NAMALWA (cell line): Measurements from ENCODE around the gene OR2T6.
"Not testable (repeated sequence)": the region's sequence is repeated elsewhere in the genome, so short reads cannot be mapped to it uniquely, and the experiment has no call there.

Source experiments
- DNase-seq: peaks from one replicate; pipeline ENCODE4 v3.0.0-alpha.2; 2015; ENCODE audit warnings: low spot score

The OR2T6 gene

DNA sequence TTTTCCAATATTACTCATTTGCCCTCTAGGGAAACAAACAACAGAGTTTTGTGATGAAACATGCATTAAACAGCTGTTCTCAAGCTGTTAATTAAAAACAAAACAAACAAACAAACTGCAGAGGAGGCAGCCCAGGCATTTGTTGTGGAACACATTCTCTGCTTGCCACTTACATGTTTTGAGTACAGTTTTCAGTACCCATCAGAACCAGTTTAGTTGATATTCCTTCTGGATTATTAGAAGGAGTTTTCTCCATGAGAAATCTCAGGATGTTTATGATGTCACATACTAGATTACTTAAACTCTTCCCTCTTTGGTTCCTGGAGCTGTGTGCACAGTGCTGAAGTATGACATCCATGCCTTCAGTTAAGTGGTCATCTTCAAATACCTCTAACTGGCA is at the start of gene OR2T6:
OR2T6 (plus strand) TSS at position 301 of the 400 bp plus-strand sequence. CDS start 11,863 bp downstream, outside the sequence.
- no peak for DNase-seq

- no peak for DNase-seq
Measured at GRCh38 chr1:248343451-248343850, 32.1 kb upstream of the OR2T6 start.

GRCh38 chr1:248348475-248348874 is 27.1 kb upstream of the OR2T6 start, which contains the start of gene OR14C36:
Gene OR14C36, plus strand, starts transcription at chr1:248348775. Its CDS starts 0 bp downstream, at chr1:248348775.
- DNase-seq, result no peak

DNA sequence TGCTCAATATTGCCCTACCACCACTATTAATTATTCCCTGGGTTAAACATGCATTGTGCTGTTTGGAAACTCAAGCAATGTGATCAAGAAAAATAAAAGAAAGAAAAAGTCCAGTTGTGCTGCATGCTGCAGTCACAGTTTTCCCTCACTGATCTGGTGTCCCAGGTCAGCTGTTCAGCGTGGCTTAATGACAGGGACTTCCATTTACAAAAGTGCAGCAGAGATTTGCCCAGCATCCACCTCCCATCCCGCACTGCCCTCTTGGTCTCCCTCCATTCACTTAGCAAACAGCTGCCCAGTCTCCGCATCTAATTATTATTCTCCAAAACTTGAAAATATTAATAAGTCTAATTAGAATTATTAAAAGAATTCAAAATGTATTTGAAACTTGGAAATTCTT is 16.1 kb upstream of the OR2T6 start:
- no peak for DNase-seq

- DNase-seq, result no peak
Measured at GRCh38 chr1:248361121-248361715, 14.3 kb upstream of the OR2T6 start, which contains the start of gene OR2T4. Gene OR2T4, plus strand, starts transcription at chr1:248361665. Its CDS starts 0 bp downstream, at chr1:248361665.

GRCh38 chr1:248366609-248367008 is 8.9 kb upstream of the OR2T6 start:
- DNase-seq, result no peak

DNA sequence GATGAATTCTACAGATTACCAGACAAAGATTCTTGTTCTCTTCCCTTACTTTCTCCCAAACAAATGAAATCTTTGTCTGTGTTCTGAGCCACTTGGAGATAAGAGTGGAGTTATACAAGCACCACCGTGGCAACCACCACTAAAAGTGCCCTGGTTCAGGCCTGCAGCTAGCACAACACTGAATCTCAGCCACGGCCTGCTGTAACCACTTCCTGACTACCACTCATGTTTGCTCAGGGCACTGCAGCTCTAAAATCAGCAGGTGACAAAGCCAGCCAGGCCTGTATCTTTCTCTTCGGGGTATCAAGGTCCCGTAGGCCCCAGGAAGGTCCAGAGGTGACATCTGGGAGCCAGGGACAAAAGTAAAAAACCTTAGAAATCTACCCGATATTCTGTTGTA is 3.2 kb upstream of the OR2T6 start:
- DNase-seq, result no peak

DNA sequence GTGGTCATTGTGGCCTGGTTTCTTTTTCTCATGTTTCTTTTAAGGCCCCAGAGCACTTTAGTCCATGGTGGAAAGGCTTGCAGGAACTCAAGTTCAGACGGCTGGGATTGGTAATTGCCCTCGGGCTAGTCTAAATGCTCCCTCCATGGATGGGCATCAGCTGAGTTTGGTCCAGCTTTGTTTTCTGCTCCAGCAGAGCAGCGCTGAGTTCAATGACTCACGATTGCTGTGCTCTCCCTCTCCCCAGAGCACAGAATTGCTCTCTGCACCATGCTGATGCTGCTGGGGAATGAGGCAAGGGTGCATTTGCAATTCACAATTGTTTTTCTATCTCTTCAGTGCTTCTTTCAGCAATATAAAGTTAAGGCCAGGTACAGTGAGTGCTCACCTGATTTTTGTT is 1.8 kb upstream of the OR2T6 start:
- DNase-seq, result no peak

DNA sequence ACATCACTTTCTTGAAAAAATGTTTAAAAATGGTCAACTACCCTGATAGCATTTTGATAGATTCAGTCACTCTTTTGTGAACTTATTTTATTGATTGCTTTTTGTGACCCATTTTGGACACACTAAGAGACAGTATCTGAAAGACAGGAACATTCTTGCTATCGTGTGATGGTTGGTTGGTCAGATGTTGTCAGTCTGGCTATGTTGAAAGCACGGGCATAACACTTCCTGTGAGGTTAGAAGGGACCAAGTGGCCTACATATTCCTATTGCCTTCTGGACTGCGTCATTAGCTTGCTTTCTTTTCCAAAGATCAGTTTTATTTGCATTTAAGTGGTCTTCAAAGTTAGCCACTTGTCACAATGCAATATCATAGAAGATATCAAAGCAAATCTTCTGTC is 1.4 kb downstream of the OR2T6 start:
- DNase-seq, result no peak

- no peak for DNase-seq
Measured at GRCh38 chr1:248380854-248381253, 5.3 kb downstream of the OR2T6 start.

DNA sequence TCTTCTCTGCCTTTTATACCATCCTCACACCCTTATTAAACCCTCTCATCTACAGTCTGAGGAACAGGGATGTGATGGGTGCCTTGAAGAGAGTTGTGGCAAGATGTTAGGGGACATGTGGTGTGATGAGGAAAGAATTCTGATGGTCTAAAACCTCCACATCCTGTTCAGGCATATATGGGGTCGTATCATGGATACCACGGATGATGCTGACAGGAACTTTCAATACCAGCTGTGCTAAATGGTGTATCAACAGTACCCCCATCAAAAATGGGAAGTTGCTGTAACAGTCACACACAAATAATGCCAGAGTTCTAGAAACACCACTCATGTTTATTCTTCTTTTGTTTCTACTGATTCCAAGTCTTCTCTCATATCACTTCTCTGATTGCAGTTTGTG is 12.9 kb downstream of the OR2T6 start:
- DNase-seq, result no peak

GRCh38 chr1:248393050-248393449 is 17.5 kb downstream of the OR2T6 start:
- DNase-seq, result no peak

DNA sequence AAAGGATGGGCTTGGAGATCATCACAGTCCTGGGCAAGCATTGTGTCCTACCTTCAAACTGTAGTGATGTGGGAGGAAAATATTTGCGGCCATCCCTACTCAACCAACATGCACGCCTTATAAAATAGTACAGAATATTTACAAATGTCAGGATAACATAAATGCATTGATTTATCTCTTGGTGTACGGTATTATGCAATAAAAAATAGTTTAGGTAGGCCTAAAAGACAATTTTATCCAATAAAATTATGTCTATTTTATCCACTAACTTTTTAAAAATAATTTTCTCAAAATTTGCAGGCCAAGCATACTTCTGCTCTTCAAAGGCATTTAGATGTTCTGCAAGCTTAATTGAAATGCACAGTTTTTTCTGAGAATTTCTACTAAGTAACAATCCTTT is 27.2 kb downstream of the OR2T6 start, which contains the start of gene OR2T1:
OR2T1 (plus strand) TSS at position 301 of the 400 bp plus-strand sequence. CDS start 3,100 bp downstream, outside the sequence.
- DNase-seq, result no peak

- peak; percentile 47 for DNase-seq
Measured at GRCh38 chr1:248404024-248404423, 28.5 kb downstream of the OR2T6 start.

GRCh38 chr1:248406721-248407692 is 31.5 kb downstream of the OR2T6 start:
- no peak for DNase-seq

GRCh38 chr1:248416226-248416625 is 40.7 kb downstream of the OR2T6 start:
- no peak for DNase-seq

GRCh38 chr1:248417854-248418253 is 42.3 kb downstream of the OR2T6 start:
- DNase-seq, result no peak

GRCh38 chr1:248421384-248421783 is 45.8 kb downstream of the OR2T6 start:
- DNase-seq, result peak; percentile 9

GRCh38 chr1:248427526-248428191 is 52.1 kb downstream of the OR2T6 start:
- not testable (repeated sequence) for DNase-seq

DNA sequence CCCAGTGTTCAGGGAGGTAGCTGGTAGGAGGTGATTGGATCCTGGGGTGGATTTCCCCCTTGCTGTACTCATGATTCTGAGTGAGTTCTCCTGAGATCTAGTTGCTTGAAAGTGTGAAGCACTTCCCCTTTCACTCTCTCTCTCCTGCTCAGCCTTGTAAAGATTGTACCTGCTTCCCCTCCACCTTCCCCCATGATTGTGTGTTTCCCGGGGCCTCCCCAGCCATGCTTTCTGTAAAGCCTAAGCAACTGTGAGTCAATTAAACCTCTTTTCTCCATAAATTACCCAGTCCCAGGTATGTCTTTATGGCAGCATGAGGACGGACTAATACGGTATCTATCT is 52.6 kb downstream of the OR2T6 start:
- DNase-seq, result not testable (repeated sequence)

GRCh38 chr1:248431683-248432082 is 56.1 kb downstream of the OR2T6 start:
- DNase-seq, result not testable (repeated sequence)

DNA sequence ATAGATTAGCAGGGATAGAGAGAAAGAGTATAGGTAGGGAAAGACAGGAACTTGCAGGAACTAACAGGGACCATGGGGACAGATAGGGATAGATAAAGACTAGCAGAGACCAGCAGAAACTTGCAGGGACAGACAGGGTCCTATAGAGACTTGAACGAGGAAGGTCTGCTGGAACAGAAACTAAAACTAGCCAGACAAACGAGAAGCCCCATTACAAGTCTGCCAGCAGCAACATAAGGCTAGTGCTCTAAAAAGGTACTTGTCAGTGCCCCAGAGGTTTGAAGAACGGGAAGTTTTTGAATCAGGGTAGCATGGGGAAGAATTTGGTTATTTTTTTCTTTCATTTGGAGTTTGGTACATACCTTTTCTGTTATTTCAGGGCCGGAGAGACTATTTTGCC is 56.7 kb downstream of the OR2T6 start:
- not testable (repeated sequence) for DNase-seq
